ENCODE data around the gene COG1. TPM values are rescaled to one million over a fixed set of nuclear protein-coding genes. Genes with fewer than 3 reads are reported as not detected.

COG1 gene
- total and polyA plus RNA-seq, 2 of the 8 experiments (the other 6 are each of a cell fraction or from before 2014, with no cell fraction given) = 11.0 to 19.5 TPM

Other genes starting within 250 kb of the COG1 start
- gene SLC39A11, start 100.4 kb upstream of the COG1 start, total RNA-seq (2021; fragmentation: NEBNext Ultra II Directional; extraction: Animal tissue kit (Norgen Biotek cat#: 25700)) = 19.1 and 19.6 TPM in 2 replicates
- 12.2 and 17.9 TPM in 2 replicates for gene SLC39A11, start 100.4 kb upstream of the COG1 start, polyA plus RNA-seq (2011; rRNA removed)
- 2.1 TPM in 2 replicates for gene SSTR2, start 28.0 kb upstream of the COG1 start, total RNA-seq (2021; fragmentation: NEBNext Ultra II Directional; extraction: Animal tissue kit (Norgen Biotek cat#: 25700))
- 1.7 and 3.9 TPM in 2 replicates for gene SSTR2, start 28.0 kb upstream of the COG1 start, polyA plus RNA-seq (2011; rRNA removed)
- not detected in 2 replicates for gene CPSF4L, start 68.8 kb downstream of the COG1 start, total RNA-seq (2021; fragmentation: NEBNext Ultra II Directional; extraction: Animal tissue kit (Norgen Biotek cat#: 25700))
- 0.28 TPM in 1 of 2 replicates, not detected in the other for gene CPSF4L, start 68.8 kb downstream of the COG1 start, polyA plus RNA-seq (2011; rRNA removed)
- gene CDC42EP4, start 118.9 kb downstream of the COG1 start, total RNA-seq (2021; fragmentation: NEBNext Ultra II Directional; extraction: Animal tissue kit (Norgen Biotek cat#: 25700)) = 12.6 and 13.1 TPM in 2 replicates
- gene CDC42EP4, start 118.9 kb downstream of the COG1 start, polyA plus RNA-seq (2011; rRNA removed) = 8.8 and 13.9 TPM in 2 replicates